HG03378 (cell line): ENCODE results near the gene POSTN.

Experiments used
- ATAC-seq: cut with Tn5 transposase; IDR thresholded peaks from one replicate; pipeline ENCODE4 v1.9.1; 2021; ENCODE audit warnings: mild to moderate bottlenecking, moderate library complexity; ENCODE audit not compliant: unreplicated experiment

Gene POSTN

DNA sequence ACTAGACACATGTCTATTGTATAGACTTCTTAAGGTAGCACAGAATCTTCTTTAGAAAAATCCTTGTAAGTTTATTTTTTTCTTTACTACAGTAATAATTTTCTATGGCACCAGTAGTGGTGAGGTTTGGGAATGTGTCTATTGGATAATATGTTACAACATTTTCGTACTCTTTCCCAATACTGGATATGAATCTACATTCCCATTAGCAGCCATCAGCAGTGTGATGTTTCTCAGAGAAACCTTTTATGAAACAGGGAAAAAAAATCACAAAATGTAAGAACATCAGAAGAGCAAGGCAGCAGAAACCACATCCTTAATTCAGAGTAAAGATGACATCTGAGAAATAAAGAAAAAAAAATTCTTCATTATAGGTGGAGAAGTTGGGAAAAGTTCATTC is 83.3 kb downstream of the POSTN start:
- ATAC-seq = no peak
